GM19328 (cell line): ENCODE results near the gene SUMF1.
A peak's percentile ranks its signal among the peaks of the same experiment; 100 is the strongest.

Source experiments
- ATAC-seq: cut with Tn5 transposase; IDR thresholded peaks from one replicate; pipeline ENCODE4 v1.9.1; 2021; ENCODE audit warnings: mild to moderate bottlenecking, moderate library complexity; ENCODE audit not compliant: unreplicated experiment

SUMF1 gene

DNA sequence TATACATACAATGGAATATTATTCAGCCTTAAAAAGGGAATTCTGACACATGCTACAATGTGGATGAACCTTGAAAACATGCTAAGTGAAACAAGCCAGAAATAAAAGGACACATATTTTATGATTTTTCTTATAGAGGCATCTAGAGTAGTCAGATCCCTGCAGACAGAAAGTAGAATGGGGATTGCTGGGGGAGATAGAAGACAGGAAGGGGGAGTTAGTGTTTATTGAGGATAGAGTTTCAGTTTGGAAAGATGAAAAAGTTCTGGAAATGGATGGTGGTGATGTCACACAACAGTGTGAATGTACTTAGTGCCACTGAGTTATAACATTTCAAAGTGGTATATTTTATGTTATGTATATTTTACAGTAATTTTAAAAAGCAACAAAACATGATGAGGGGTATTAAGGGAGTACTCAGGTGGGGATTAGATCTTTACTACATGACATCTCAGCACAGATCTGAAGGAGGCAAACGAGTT, 30.8 kb upstream of the SUMF1 start:
- ATAC-seq, result no peak

DNA sequence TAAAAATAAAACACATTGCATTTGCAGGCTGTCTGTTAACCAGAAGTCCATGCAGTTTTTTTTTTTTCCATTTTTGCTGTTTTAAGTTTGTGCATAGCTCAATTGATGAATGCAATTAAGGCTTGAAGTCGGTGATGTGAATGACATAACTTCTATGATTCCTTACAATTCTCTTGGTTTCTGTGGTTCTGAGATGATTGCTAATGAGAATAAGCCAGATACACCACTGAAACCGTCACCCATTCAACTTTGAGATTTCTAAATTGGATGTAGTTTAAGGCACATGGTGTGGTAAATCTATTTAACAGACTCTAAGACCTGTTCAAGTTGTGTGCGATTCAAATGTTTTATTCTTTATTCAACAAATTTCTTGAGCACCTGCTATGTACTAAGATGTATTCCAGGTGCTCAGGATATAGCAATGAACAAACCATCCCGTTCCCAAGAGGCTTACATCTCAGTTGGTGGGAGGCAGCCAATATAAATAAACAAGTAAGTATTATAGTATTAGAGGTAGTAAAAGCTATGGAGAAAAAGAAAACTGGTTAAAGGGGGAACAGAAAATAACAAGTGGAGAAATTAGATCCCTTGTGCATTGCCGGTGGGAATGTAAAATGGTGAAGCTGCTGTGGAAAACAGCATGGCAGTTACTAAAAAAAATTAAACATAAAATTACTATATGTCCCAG, 30.1 kb upstream of the SUMF1 start:
- ATAC-seq, result no peak

DNA sequence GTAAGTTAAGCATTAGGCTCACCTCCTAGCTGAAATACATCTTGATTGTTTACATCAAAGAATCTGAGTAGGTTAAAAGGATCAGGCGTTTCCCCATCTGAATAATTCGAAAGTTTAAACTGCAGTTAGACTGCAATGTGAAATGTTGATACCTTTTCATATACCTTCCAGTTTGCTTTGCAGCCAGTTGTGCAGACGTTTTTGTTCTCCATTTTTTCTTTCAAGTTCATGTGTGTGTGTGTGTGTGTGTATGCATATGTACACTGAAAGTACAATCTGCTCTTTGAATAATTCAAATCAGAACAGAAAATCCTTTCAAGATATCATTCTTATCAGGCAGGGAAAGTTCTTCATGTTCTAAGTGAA, 29.0 kb upstream of the SUMF1 start:
- ATAC-seq, result no peak

DNA sequence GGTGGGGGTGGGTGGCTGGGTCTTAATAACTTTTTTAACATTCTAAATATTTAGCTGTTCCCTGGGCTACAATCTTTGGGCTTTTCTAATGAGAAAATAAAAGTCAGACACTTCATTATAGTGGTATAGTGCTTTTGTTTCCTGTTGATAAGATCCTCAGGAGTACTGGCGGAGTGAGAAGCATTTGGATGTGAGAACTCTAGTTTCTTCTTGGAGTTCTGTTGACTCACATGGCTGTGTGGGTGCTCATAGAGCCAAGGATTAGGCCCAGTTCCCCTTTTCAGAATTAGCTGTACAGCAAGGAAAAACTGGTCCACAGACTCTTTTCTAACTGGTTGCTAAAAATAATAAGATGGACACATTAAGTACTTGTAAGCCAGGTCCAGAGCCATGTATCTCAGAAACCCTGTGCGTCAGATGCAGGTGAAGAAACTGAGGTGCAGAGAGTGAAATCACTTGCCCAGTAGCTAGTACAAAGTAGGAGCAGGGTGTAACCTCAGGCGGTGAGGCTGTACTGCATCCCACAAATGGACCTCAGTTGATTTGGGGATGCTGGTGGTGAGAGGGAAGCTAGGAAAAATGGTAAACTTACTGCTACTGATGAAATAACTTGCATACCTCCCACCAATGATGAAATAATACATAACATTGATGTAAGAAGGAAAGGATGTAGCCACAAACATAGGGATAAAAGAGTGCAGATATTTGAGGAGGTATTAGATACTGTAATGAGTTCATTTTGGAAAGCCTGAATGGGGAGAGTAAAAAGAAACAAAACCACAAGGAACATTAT, 28.4 kb upstream of the SUMF1 start:
- no peak for ATAC-seq

DNA sequence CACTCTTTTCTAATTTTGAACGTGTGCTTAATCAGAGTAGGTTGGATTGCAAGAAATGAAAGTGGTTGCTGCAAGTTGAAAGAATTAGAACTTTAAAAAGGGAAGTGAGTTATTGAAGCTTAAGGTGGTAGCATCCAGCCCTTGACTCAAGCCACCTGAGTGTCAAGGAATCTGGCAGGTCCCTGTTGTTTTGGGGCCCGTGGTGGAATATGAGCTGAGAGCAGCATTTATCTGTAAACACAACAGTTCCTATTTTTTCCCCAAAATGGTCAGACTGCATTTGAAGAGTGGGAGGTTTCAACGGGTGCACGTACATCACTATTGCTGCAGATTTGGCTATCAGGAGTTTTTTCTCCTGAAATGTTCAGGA, 27.8 kb upstream of the SUMF1 start:
- no peak for ATAC-seq

DNA sequence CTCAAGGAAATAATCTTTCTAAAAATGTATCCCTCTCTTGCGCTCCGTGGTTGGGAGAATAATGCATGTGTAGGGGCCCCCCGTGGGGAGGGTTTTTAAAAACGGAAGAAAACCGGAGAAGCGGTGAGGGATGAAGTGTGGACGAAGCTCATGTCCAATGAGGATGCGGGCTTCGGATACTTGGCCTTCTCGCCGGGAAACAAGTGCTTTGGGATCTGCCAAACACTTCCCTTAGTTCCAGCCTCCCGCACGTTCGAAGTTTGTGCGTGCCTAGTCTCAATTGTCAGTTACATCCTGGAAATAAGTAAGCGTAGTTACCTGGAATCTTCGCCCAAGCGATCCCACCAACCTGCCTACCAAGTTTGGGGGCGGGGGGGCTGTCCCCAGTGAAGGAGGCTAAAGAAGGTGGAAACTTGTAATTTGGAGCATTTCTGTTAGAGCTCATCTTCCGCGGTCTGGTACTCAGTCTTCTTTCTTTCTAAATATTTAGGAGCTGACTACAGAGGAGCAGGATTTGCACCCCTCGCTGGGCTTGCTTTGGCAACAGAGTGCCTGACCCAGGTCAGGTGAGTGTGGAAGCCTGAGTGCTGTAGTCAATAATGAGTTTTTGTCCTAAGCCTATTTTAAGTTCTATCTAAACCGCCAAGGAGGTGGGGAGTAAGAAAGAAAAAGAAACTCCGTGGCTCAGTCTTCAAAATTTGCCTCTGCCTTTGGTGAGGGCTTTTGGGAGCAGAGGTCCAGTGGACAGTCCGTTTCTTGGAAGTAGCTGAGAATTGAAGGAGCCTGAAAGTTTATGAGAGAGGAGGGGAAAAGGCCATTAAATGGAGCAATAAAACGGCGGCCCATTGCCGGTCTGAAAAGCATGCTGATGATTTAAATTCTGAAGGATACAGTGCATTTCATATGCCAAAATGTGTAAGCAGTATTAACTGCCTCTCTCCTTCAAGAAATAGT, 27.1 kb upstream of the SUMF1 start:
- ATAC-seq, result no peak

DNA sequence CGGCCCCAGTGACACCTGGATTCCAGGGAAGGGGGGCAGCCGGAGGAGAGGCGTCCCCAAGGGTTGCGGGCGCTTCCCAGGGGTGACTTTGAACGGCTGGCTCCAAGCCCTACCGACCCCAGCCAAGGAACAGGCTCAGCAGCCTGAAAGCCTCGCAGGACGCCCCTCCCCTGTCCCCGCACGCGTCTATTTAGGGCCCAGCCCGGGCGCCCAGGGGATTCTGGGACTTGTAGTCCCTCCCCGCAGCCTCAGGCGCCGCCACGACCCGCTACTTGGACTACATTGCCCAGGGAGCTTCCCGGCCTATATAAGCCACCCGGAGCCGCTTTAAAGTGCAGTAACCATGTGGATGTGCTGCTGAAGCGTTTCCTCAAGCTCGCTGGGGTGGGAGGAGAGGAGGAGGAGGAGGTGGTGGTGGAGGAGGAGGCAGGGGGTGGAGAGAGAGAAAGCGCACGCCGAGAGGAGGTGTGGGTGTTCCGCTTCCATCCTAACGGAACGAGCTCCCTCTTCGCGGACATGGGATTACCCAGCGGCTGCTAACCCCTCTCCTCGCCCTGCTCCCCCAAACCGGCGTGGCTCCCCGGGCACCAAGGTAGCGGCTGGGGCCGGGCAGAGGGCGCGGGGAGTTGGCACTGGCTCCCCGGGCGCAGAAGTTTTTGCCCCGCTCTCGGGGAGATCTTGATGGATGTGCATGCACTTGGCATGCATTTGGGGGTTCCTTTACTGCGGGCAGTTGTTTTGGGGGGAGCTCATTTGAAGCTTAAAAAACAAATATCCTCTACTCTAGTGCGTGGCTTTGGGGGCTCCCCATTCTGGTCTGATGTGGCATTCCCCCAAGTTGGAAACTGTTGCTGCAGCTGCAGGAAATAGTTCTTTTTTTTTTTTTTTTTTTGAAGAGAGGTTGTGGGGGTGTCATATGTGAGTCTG, 26.2 kb upstream of the SUMF1 start, which contains the start of gene ITPR1:
Gene ITPR1, plus strand, starts transcription at position 335 of the 927 bp plus-strand sequence. CDS start 23,144 bp downstream, outside the sequence.
- peak; percentile 87 for ATAC-seq

DNA sequence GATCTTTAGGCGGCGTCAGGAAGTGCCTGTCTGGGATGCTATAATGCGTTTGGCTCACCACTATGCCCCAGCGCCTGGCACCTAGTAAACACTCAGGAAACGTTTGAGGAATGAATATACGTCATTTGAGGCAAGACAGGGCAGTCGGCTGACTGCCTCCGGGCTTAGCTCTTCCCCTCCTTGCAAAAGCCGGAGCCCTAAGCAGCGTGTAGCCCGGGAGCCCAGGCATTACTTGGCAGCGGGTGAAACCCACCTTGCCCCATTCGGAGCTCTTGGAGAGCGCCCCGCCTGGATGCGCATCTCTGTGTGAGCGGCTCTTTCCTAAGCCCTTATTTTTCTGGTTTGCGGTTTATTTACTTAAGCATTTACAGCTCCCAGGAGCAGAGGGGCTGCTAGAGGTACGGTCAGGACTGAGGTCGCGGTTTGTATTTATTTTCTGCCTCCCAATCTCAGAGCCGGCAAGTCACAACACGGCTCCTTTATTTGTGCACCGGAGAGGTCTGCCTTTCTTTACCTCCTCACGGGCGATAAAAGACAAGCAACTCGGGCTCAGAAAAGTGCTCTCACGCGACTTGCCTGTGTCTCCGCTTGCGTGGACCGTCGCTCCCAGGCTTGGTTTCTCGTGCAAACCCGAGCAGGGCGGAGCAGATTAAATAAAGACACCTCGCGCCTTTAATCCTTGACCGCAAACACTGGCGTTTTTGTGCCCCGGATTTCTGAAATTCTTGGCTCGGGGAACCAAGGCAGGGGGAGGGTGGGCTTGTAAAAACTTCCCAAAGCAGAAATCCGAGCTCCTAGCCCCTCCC, 25.3 kb upstream of the SUMF1 start:
- ATAC-seq, result no peak

DNA sequence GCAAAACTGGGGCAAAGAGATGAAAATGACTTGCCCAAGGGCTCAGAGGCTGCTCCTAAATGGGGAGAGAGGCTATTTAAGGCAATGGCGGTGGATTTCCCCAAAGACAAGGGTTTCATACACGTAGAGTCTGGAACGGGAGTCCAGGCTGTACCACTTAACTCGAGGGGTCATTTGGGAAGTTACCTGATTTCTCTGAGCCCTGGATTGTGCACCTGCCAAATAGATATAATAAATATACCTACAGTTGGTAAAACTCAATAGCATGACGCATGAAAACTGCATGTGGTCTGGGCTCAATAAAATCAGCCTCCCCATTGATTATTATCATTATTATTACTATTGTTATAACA, 24.8 kb upstream of the SUMF1 start:
- ATAC-seq, result no peak

DNA sequence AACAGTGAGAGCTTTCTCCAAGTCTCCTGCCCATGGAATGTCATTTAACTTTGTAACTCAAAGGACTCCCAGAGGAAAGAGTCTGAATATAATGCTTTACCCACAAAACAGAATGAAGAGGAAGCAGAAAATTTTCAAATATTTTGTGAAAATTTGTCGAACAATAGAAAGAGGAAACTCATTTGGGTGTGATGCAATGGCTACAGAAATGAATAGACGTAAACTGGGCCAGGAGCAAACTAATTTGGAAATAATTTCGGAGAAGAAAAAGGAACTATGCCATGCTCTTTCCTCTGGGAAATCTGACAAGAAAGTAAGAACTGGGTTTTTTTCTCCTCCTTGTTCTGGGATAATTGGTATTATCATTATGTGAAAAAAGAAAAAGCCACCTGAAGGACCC, 11.2 kb upstream of the SUMF1 start:
- no peak for ATAC-seq

DNA sequence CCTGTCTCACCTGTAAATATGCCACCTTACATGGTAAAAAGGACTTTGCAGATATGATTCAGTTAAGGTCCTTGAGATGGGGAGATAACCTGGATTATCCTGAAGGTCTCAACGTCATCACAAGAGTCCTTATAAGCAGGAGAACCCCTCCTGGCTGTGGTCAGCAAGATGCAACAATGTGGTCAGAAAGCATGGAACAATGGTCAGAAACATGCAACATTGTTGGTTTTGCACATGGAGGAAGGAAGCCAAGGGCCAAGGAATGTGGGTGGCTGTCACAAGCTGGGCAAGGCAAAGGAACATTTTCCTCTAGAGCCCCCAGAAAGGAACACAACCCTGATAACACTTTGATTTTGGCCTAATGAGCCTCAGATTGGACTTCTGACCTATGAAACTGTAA, 9.4 kb upstream of the SUMF1 start:
- ATAC-seq, result no peak

DNA sequence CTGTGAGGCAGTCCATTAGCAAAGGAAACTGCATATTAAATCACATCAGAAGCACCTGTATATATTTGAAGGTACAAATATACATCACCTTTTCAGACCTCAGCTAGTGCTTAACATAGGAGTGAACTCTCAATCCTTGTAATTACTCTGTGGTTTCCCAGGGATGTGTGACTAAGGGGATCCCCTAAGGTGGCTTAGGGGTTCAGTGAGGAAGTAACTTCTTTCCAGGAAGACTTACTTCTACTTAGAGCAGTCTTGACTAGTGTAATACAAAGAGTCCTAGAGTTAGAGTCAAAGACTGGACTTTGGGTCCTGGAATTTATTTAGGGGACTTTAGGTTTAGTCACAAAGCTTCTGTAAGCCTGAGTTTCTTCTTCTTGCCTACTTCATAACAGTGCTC, 8.7 kb upstream of the SUMF1 start:
- no peak for ATAC-seq

DNA sequence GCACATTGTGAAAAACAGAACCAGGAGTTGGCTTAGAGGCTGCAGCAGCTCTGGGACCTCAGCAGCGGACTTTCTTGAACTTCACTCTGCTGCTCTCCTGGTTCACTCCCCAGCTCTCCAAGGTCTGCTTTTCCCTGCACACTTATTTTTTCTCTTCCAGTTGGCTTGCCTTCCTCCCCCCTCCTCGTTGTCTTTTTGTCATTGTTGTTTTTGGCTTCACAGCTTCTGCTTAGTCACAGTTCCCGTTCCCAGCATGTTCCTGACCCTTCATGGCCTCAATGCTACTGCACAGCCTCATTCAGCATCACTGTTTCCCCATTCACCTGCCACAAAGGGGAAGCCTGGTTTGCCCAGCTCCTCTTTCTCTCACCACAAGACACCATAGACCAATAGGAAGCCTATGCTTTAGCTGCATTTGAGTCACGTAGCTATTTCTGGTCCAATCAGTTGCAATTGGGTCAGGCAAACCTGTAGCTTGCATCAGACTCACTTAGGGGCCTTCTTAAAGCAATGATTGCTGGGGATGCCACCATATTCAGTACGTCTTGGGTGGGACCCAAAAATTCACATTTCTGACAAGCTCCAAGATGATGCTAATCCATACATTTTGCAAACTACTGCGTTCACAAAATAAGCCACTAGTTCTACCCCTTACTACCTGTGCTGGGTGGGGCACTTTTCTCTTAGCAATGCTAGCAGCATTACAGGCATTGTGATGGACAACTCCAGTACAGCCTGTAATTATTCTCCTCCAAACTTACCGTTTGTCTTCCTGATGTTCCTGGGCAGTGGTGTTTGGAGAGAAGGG, 7.8 kb upstream of the SUMF1 start:
- peak; percentile 81 for ATAC-seq

DNA sequence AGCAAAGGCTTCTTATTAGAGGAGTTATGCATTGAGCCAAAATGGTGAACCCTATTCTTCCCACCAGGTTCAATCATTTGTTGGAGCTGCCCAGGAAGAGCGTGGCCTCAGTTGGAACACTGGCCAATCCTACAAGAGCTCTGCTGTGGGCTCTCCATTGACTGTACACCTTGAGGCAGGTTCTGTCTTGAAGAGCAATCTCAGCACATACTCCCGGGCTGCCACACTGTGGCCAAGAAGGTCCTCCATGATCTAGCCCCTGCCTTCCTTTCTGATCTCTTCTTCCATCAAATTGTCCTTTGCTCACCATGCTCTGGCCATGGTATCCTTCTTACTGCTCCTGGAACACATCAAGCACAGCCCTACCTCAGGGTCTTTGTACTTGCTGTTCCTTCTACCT, 5.7 kb upstream of the SUMF1 start:
- ATAC-seq, result no peak

DNA sequence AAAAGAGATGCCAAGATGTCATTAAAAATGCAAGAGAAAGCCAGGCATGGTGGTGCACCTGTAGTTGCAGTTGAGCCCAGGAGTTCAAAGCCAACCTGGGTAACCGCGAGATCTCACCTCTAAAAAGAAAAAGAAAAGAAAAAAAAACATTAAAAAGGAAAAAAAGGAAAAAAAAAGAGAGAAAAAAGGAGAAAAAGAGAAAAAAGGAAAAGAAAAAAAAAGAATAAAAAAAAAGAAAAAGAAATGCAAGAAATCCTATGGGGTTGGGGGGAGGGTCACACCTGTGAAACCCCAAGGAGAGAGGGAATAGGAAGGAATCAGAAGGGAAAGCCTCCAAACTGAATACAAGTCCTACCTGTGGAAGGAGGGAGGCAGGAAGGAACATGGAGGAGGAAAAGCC, 5.2 kb upstream of the SUMF1 start:
- ATAC-seq, result no peak

DNA sequence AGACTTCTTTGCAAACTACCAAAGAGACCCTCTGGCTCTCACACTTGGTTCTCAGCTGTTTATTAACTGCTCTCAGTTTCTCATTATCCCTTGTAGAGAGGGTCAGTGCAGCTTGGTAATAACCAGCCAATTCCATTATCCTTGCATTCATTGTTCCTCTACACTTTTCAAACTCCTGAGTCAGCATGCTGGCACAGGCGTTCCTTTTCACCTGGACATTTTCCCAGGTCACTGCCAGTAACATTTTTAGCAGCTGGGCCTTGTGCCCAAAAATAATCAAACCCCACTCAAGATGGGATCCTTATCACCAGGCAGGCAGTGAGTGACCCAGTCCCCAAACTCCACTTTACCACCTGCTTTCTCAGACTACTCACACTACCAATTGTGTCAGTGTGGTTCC, 4.8 kb upstream of the SUMF1 start:
- no peak for ATAC-seq

DNA sequence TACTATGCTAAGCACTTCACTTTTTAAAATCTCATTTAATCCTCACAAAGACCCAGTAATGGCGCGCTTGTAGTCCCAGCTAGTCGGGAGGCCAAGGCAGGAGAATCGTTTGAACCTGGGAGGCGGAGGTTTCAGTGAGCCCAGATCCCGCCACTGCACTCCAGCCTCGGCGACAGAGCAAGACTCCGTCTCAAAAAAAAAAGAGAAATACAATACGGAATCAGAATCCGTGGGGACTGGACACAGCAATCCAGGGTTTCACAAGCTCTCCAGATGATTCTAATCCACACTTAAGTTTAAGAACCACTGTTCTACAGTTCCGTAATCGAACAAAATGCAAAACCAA, 426 bp upstream of the SUMF1 start:
- no peak for ATAC-seq

DNA sequence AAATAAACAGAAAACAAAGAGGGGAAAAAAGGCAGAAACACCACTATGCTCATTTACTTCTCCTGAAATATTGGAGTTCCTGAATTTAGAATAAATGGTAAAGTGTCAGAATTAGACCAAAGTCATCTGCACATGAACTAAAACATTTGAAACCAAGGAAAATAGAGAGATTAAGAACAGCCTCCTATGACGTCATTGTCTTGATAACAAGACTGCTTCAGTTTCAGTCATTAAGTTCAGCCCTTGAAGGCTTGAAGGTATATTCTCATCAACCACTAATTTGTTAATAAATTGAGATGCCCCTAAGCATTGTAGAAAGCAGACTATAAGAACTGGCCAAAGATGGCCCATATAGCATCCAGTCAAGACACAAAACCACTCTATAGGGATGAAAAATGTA, 2.5 kb downstream of the SUMF1 start:
- no peak for ATAC-seq
